Measurements from ENCODE around the gene DTX3. TPM values are rescaled to one million over a fixed set of nuclear protein-coding genes. Genes with fewer than 3 reads are reported as not detected.

Gene DTX3
- total and polyA plus RNA-seq, 2 of the 13 experiments (the other 11 are each of a cell fraction or from before 2014, with no cell fraction given) = 9.0 to 27.2 TPM

- H3K4me3 ChIP-seq (replicated peaks in 1 of 3; ENCODE audit: insufficient read depth in 1 of 3, low read depth in 2 of 3, low read length in 3 of 3) = peak overlapping the region in 1 of 3 experiments; percentile 56; a peak in 2 of 6 replicates
- in situ Hi-C loops (cut with HindIII; ENCODE audit: extremely low pct_ligation_motif_present, low pct_unique_long_range_greater_than_20kb) (no loop called here), intact Hi-C loops (cut with micrococcal nuclease; ENCODE audit: unreplicated experiment) (no loop called here)
- WGBS (ENCODE audit: low lambda C conversion rate) = 52% methylated on average over 16 of the region's 16 CpGs
- ATAC-seq = no peak
- no peak overlapping the region for H3K9ac ChIP-seq (ENCODE audit: insufficient read depth, low read depth, low read length)
- H4K20me1 ChIP-seq (ENCODE audit: insufficient read depth, low read length) = no peaks in the 10 kb centered on the region
- no TSS peak for BruUV-seq (replicated peaks)
- H3K79me2 ChIP-seq (ENCODE audit: insufficient read depth, low read length) = no peaks in the 10 kb centered on the region
- POLR2A ChIA-PET = interaction anchor here (1.4 to 2.7 kb wide), 4 partner anchors 8 to 99 kb away, joined by 3 to 19 read pairs (median 10); partner anchors contain the start of genes ARHGEF25 and DDIT3
- no peak overlapping the region for H3K27ac ChIP-seq (ENCODE audit: extremely low read length, insufficient read depth, low read length)
- DNase-seq (ENCODE audit: low spot score) = no peak
- FAIRE-seq = no peak
- no peaks in the 10 kb centered on the region for H3K9me3 ChIP-seq (ENCODE audit: low read length)
- no peaks in the 10 kb centered on the region for H3K36me3 ChIP-seq (replicated peaks in 1 of 2; ENCODE audit: control insufficient read depth in 1 of 2, insufficient read depth in 2 of 2, low read length in 2 of 2)
- H2AFZ ChIP-seq (ENCODE audit: low read length) = no peak overlapping the region
- H3K4me1 ChIP-seq (ENCODE audit: insufficient read depth, low read length) = peaks cover 37% of the 10 kb centered on the region
- H3K4me2 ChIP-seq (ENCODE audit: low read depth, low read length) = peak overlapping the region; percentile 83
- peaks cover 16 to 48% of the 10 kb centered on the region in 2 experiments for H3K27me3 ChIP-seq (ENCODE audit: control insufficient read depth in 1 of 2, insufficient read depth in 2 of 2, low read length in 2 of 2)
- CTCF ChIA-PET (ENCODE audit: low intra/inter-chr PET ratio, low total read pairs) = interaction anchor here (4.2 kb wide), 1 partner anchor 35 kb away, joined by 53 read pairs; no protein-coding TSS in a partner anchor
- TF ChIP-seq ZNF747 (CRISPR knock-in tag; IDR thresholded peaks at IDR 0.05; ENCODE audit: borderline replicate concordance) = no peak
- TF ChIP-seq ZNF639 (CRISPR knock-in tag; conservative IDR thresholded peaks at IDR 0.05) = no peak
- TF ChIP-seq FUBP1 (CRISPR knock-in tag; IDR thresholded peaks at IDR 0.05; ENCODE audit: borderline replicate concordance) = no peak
- no peak for TF ChIP-seq MAFF (IDR thresholded peaks at IDR 0.05; ENCODE audit: low read depth, low read length)
- TF ChIP-seq ZNF550 (CRISPR knock-in tag; IDR thresholded peaks at IDR 0.05; ENCODE audit: borderline replicate concordance) = no peak
- TF ChIP-seq YEATS4 (CRISPR knock-in tag; IDR thresholded peaks at IDR 0.05; ENCODE audit: borderline replicate concordance) = no peak
- no peak for TF ChIP-seq MAFK (conservative IDR thresholded peaks at IDR 0.05 in 1 of 2, IDR thresholded peaks at IDR 0.05 in 1 of 2; ENCODE audit: low read length in 2 of 2)
- TF ChIP-seq ARNT (IDR thresholded peaks at IDR 0.05) = no peak
- TF ChIP-seq TERF1 (CRISPR knock-in tag; IDR thresholded peaks at IDR 0.05) = no peak
- TF ChIP-seq ZNF563 (CRISPR knock-in tag; IDR thresholded peaks at IDR 0.05) = no peak
- TF ChIP-seq RCOR2 (CRISPR knock-in tag; IDR thresholded peaks at IDR 0.05) = no peak
- TF ChIP-seq ZFAT (CRISPR knock-in tag; conservative IDR thresholded peaks at IDR 0.05) = no peak
- TF ChIP-seq ZNF280D (CRISPR knock-in tag; IDR thresholded peaks at IDR 0.05) = no peak
- no peak for TF ChIP-seq ZNF441 (CRISPR knock-in tag; IDR thresholded peaks at IDR 0.05; ENCODE audit: borderline replicate concordance)
- TF ChIP-seq ZKSCAN8 (CRISPR knock-in tag; IDR thresholded peaks at IDR 0.05; ENCODE audit: borderline replicate concordance) = no peak
- TF ChIP-seq ZNF562 (CRISPR knock-in tag; IDR thresholded peaks at IDR 0.05; ENCODE audit: borderline replicate concordance) = no peak
- TF ChIP-seq ZFP36 (IDR thresholded peaks at IDR 0.05; ENCODE audit: borderline replicate concordance, low read depth, low read length, partially characterized antibody) = no peak
- no peak for TF ChIP-seq AKAP8 (CRISPR knock-in tag; IDR thresholded peaks at IDR 0.05)
Observed at GRCh38 chr12:57618966-57619433, 14.4 kb downstream of the DTX3 start.

All from HepG2 (cell line).